ENCODE data around the gene RNASEH2B.

The RNASEH2B gene

GRCh38 chr13:50995854-50996253 lies 86.3 kb downstream of the RNASEH2B start:
- DNase-seq (ENCODE audit: low spot score), result no peak

GRCh38 chr13:50998326-50998725 lies 88.7 kb downstream of the RNASEH2B start:
- no peak for DNase-seq (ENCODE audit: low spot score)

GRCh38 chr13:50999641-51000040 lies 90.0 kb downstream of the RNASEH2B start:
- DNase-seq (ENCODE audit: low spot score), result no peak

GRCh38 chr13:51000061-51000460 lies 90.5 kb downstream of the RNASEH2B start:
- no peak for DNase-seq (ENCODE audit: low spot score)

GRCh38 chr13:51000571-51001260 lies 91.1 kb downstream of the RNASEH2B start:
- DNase-seq (ENCODE audit: low spot score), result peak; percentile 37

GRCh38 chr13:51001335-51001734 lies 91.7 kb downstream of the RNASEH2B start:
- no peak for DNase-seq (ENCODE audit: low spot score)

GRCh38 chr13:51002736-51003135 lies 93.1 kb downstream of the RNASEH2B start:
- DNase-seq (ENCODE audit: low spot score), result no peak

GRCh38 chr13:51003642-51004041 lies 94.1 kb downstream of the RNASEH2B start:
- DNase-seq (ENCODE audit: low spot score), result no peak

- DNase-seq (ENCODE audit: low spot score), result no peak
These were observed 94.7 kb downstream of the RNASEH2B start for GRCh38 chr13:51004111-51004865.

GRCh38 chr13:51004918-51005460 lies 95.4 kb downstream of the RNASEH2B start:
- DNase-seq (ENCODE audit: low spot score), result no peak

GRCh38 chr13:51005566-51005965 lies 96.0 kb downstream of the RNASEH2B start:
- DNase-seq (ENCODE audit: low spot score), result no peak

Data from AG08396 (cell line).